Stomach (tissue), 9 donors: ENCODE measurements around the gene NAALADL1. TPM values are rescaled to one million over a fixed set of nuclear protein-coding genes. Genes with fewer than 3 reads are reported as not detected.

ENCODE experiments used
- DNase-seq, 2 donors: peaks; one replicate each; pipeline versions ENCODE4 v3.0.0 to v3.0.0-alpha.2; 2013 to 2019
- H3K27ac ChIP-seq, 5 donors: fragments of 200-600 bp in 4 of 5; sonication (generic) in 4 of 5; one replicate each; pipeline ENCODE4 v1.5.1; 2013 to 2019; ENCODE audit warnings: mild to moderate bottlenecking in 1 of 5, moderate library complexity in 1 of 5
- H3K27me3 ChIP-seq, 3 donors: fragments of 200-600 bp; sonication (generic); one replicate each; pipeline ENCODE4 v1.5.1; 2017 to 2019; ENCODE audit warnings: mixed run types in 1 of 3
- H3K36me3 ChIP-seq, 4 donors: fragments of 200-600 bp; sonication (generic); 1 replicate in 3 of 4; 2 replicates in 1 of 4; pipeline ENCODE4 v1.5.1; 2016 to 2019
- H3K4me1 ChIP-seq, 4 donors: fragments of 200-600 bp; sonication (generic); one replicate each; pipeline ENCODE4 v1.5.1; 2016 to 2019
- H3K4me3 ChIP-seq, 4 donors: fragments of 200-600 bp; sonication (generic) in 3 of 4; one replicate each; pipeline ENCODE4 v1.5.1; 2016 to 2019; ENCODE audit warnings: mild to moderate bottlenecking in 1 of 4
- H3K9me3 ChIP-seq, 4 donors: fragments of 200-600 bp; sonication (generic); one replicate each; pipeline ENCODE4 v1.5.1; 2016 to 2019
- EP300 ChIP-seq: sonication (generic); formaldehyde crosslinking; IDR thresholded peaks from one replicate; pipeline ENCODE4 v1.6.1; 2017; ENCODE audit warnings: antibody characterized with exemption
- POLR2A ChIP-seq, 4 donors: fragments of 450-650 bp; IDR thresholded peaks; one replicate each; pipeline ENCODE4 v1.6.1; 2016; ENCODE audit warnings: antibody characterized with exemption in 4 of 4, control low read depth in 2 of 4, mild to moderate bottlenecking in 1 of 4, moderate library complexity in 1 of 4
- POLR2AphosphoS5 ChIP-seq, 3 donors: sonication (generic); formaldehyde crosslinking; IDR thresholded peaks; one replicate each; pipeline ENCODE4 v1.6.1; 2016; ENCODE audit warnings: antibody characterized with exemption in 3 of 3
- WGBS, 5 donors: extraction: QIAGEN DNeasy Blood & Tissue Kit in 3 of 5; methylation state at CpG; one replicate each; pipeline versions ENCODE4 v1.1.5 to v1.1.7; 2013 to 2018; 5-methylcytosine and 5-hydroxymethylcytosine counted together
- intact Hi-C: fragments of 100-400 bp; cut with DNase I; formaldehyde crosslinking; loops from one replicate; pipeline ENCODE4 v1.15.1; 2023; ENCODE audit warnings: low total_unique reads
- polyA plus RNA-seq, 3 donors: library from polyadenylated mRNA; stranded (reverse); fragments of 200-250 nt; gene quantifications; one replicate each; pipeline ENCODE4 v1.2.3, GENCODE V29; 2013
- total RNA-seq, 5 donors: library from RNA; depleted of rRNA; stranded (reverse); fragments of >200 nt; gene quantifications; one replicate each; pipeline versions ENCODE4 v1.1.0 to v1.2.3, GENCODE V29; 2014 to 2016
- TF ChIP-seq, protein P1 (sequence below), 7 experiments: fragments of 450-650 bp in 4 of 7; fragments of 200-600 bp in 3 of 7; sonication (generic) in 3 of 7; IDR thresholded peaks; one replicate each; pipeline ENCODE4 v1.5.1; 2016 to 2019; ENCODE audit warnings: antibody characterized with exemption in 7 of 7, control low read depth in 2 of 7, mild to moderate bottlenecking in 1 of 7
- donor health status: healthy with polysubstance abuse.
- donor health status: Bipolar disorder and iron deficiency.
- donor health status: healthy.

Gene NAALADL1
- total and polyA plus RNA-seq, 8 donors: 1.3 to 65.2 (median 10.0) TPM; not detected in 1

DNA sequence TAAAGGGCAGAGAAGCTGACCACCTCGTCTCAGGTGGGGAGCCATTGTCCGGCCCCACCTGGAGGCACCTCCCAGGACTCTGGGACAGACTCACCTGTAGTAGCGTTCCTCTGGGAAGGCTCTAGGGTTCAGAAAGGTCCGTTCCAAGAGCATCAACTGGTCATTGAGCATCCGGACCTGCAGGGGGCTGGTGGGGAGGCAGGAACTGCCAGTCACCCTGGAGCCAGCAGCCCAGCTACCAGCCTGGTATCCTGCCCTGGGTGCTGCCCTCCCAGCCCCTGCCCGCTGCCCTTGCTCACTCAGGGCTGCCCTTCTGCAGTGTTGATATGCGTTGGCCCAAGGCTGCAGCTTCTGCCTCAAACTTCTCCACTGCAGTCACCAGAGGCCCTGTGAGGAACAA is 12.6 kb downstream of the NAALADL1 start:
- Histone ChIP-seq H3K27me3 (no peaks in the 10 kb centered on the region), H3K36me3 (peaks cover 11 to 26% (median 23%) of the 10 kb centered on the region in 4 donors), H3K27ac (no peak overlapping the region), H3K4me3 (no peak overlapping the region), H3K9me3 (no peaks in the 10 kb centered on the region), H3K4me1 (peaks cover 16 to 50% (median 44%) of the 10 kb centered on the region in 4 donors)
- no peak for TF ChIP-seq POLR2AphosphoS5 (IDR thresholded peaks at IDR 0.05)
- no peak for TF ChIP-seq EP300
- no peak for TF ChIP-seq POLR2A (IDR thresholded peaks at IDR 0.05)
- TF ChIP-seq, protein P1, sequence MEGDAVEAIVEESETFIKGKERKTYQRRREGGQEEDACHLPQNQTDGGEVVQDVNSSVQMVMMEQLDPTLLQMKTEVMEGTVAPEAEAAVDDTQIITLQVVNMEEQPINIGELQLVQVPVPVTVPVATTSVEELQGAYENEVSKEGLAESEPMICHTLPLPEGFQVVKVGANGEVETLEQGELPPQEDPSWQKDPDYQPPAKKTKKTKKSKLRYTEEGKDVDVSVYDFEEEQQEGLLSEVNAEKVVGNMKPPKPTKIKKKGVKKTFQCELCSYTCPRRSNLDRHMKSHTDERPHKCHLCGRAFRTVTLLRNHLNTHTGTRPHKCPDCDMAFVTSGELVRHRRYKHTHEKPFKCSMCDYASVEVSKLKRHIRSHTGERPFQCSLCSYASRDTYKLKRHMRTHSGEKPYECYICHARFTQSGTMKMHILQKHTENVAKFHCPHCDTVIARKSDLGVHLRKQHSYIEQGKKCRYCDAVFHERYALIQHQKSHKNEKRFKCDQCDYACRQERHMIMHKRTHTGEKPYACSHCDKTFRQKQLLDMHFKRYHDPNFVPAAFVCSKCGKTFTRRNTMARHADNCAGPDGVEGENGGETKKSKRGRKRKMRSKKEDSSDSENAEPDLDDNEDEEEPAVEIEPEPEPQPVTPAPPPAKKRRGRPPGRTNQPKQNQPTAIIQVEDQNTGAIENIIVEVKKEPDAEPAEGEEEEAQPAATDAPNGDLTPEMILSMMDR (IDR thresholded peaks at IDR 0.05): no peak
- DNase-seq: no peak
- 61 to 89% (median 88%) methylated on average over 2 to 7 of the region's 7 CpGs for WGBS, 5 donors
- intact Hi-C loops: no loop called here

DNA sequence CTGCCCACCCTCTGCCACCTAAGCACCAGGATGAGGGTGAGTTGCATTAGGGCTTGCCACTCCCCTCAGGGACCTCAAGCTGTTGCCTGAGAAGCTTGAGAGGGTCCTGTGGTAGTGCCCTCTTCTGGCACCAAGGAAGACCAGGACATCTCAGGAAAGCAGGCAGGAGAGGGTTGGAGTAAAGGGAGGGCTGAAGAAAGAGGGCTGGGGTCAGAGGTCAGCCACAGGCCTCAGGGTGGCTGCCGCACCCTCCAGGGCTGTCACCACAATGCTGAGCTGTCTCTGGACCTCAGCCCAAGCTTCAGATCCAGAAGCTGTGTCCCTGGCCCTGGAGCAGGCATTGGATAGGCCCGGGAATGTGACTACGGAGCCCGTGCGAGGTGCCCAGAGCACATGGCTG is 13.3 kb downstream of the NAALADL1 start:
- TF ChIP-seq POLR2A (IDR thresholded peaks at IDR 0.05) (no peak), POLR2AphosphoS5 (IDR thresholded peaks at IDR 0.05) (no peak), EP300 (no peak)
- TF ChIP-seq, protein P1 (IDR thresholded peaks at IDR 0.05): no peak
- H3K36me3 ChIP-seq: peaks cover 11 to 26% (median 23%) of the 10 kb centered on the region in 4 donors
- H3K27me3 ChIP-seq: no peaks in the 10 kb centered on the region
- no peak overlapping the region for H3K27ac ChIP-seq
- intact Hi-C loops: no loop called here
- DNase-seq: no peak
- peaks cover 22 to 56% (median 50%) of the 10 kb centered on the region in 4 donors for H3K4me1 ChIP-seq
- no peaks in the 10 kb centered on the region for H3K9me3 ChIP-seq
- 89 to 92% (median 90%) methylated on average over 5 of the region's 5 CpGs for WGBS, 5 donors
- no peak overlapping the region for H3K4me3 ChIP-seq

DNA sequence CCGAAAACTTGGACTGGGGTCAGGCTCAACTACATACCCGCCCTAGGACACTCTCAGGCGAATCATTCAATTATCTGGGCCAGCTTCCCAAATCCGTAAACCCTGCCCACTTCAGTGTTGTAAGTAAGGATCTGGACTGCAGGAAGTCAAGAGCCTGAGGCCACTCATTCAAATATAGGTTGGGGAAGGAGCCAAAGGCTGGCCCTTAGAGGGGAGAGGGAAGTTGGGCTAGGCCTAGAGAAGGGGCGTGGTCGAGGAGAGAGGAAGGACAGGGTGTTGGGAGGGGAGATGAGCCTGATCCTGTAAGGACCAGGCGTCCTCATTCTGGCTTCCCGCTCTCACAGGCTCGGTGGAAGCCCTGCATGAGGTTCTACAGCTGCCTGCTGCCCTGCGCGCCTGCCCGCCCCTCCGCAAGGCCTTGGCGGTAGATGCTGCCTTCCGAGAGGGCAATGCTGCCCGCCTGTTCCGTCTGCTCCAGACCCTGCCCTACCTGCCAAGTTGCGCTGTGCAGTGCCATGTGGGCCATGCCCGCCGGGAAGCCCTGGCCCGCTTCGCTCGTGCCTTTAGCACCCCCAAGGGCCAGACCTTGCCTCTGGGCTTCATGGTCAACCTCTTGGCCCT is 14.4 kb downstream of the NAALADL1 start:
- Histone ChIP-seq H3K27me3 (no peaks in the 10 kb centered on the region), H3K9me3 (no peaks in the 10 kb centered on the region), H3K4me1 (peaks cover 25 to 61% (median 54%) of the 10 kb centered on the region in 4 donors), H3K4me3 (no peak overlapping the region), H3K36me3 (peaks cover 14 to 30% (median 27%) of the 10 kb centered on the region in 4 donors), H3K27ac (no peak overlapping the region)
- 85 to 90% (median 87%) methylated on average over 18 to 23 of the region's 23 CpGs for WGBS, 5 donors
- intact Hi-C loops: no loop called here
- peak in 1 of 2 donors; percentile 41 for DNase-seq
- TF ChIP-seq EP300 (no peak), POLR2AphosphoS5 (IDR thresholded peaks at IDR 0.05) (no peak), POLR2A (IDR thresholded peaks at IDR 0.05) (no peak)
- TF ChIP-seq, protein P1 (IDR thresholded peaks at IDR 0.05): no peak

DNA sequence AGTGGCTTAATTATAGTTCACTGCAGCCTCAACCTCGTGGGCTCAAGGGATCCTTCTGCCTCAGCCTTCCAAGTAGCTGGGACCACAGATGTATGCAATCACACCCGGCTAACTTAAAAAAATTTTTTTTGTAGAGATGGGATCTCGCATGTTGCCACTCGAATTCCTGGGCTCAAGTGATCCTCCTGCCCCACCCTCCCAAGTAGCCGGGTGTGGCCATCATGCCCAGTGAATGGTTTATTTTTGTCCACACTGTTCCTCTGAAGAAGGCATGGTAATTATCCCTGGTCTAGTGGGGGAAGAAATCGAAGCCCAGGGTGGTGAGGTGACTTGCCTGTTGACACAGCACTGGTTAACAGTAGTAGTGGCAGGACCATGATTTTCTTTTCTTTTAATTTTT is 15.5 kb downstream of the NAALADL1 start:
- H3K36me3 ChIP-seq: peaks cover 21 to 41% (median 37%) of the 10 kb centered on the region in 4 donors
- peaks cover 21 to 56% (median 47%) of the 10 kb centered on the region in 4 donors for H3K4me1 ChIP-seq
- no peak for DNase-seq
- no peaks in the 10 kb centered on the region for H3K27me3 ChIP-seq
- TF ChIP-seq POLR2AphosphoS5 (IDR thresholded peaks at IDR 0.05): no peak
- TF ChIP-seq POLR2A (IDR thresholded peaks at IDR 0.05): no peak
- no peak for TF ChIP-seq EP300
- TF ChIP-seq, protein P1 (IDR thresholded peaks at IDR 0.05): no peak
- intact Hi-C loops: no loop called here
- WGBS, 5 donors: 82 to 90% (median 89%) methylated on average over 6 of the region's 6 CpGs
- H3K4me3 ChIP-seq: no peak overlapping the region
- no peaks in the 10 kb centered on the region for H3K9me3 ChIP-seq
- no peak overlapping the region for H3K27ac ChIP-seq
